OCI-LY3 (cell line): Measurements from ENCODE around the gene EFNA3.

Experiments used
- H2AFZ ChIP-seq: fragments of 200-600, 300-600 bp; shearing (Covaris generic); 2 replicates; pipeline ENCODE4 v1.6.0; 2014; ENCODE audit warnings: antibody characterized with exemption, low read depth, low read length
- H3K27ac ChIP-seq: fragments of 200-600, 300-600 bp; sonication (generic); 2 replicates; pipeline ENCODE4 v1.5.1; 2014; ENCODE audit warnings: mild to moderate bottlenecking, low read length, moderate library complexity, mixed read lengths
- H3K27me3 ChIP-seq: fragments of 200-600, 300-600 bp; sonication (generic); 2 replicates; pipeline ENCODE4 v1.6.1; 2014; ENCODE audit warnings: low read depth, low read length, mixed read lengths
- H3K36me3 ChIP-seq: fragments of 200-600, 300-600 bp; sonication (generic); replicated peaks from 2 replicates; pipeline ENCODE3; 2014; ENCODE audit warnings: low read depth, low read length, mixed read lengths
- H3K4me1 ChIP-seq: fragments of 300-600, 200-600 bp; sonication (generic); 2 replicates; pipeline ENCODE4 v1.6.1; 2014; ENCODE audit warnings: low read length, mixed read lengths
- H3K4me2 ChIP-seq: fragments of 200-600, 300-600 bp; sonication (generic); 2 replicates; pipeline ENCODE4 v1.6.1; 2014; ENCODE audit warnings: low read length, mixed read lengths
- H3K4me3 ChIP-seq: fragments of 300-600, 200-600 bp; sonication (generic); 2 replicates; pipeline ENCODE4 v1.5.1; 2014; ENCODE audit warnings: antibody characterized with exemption, mild to moderate bottlenecking, low read length, moderate library complexity
- H3K79me2 ChIP-seq: fragments of 300-600, 200-600 bp; shearing (Covaris generic); 2 replicates; pipeline ENCODE4 v1.6.1; 2014; ENCODE audit warnings: mild to moderate bottlenecking, low read length, mixed read lengths
- H3K9ac ChIP-seq: fragments of 300-600, 200-600 bp; shearing (Covaris generic); 2 replicates; pipeline ENCODE4 v1.6.0; 2014; ENCODE audit warnings: mild to moderate bottlenecking, low read length, moderate library complexity
- H3K9me3 ChIP-seq: fragments of 200-600, 300-600 bp; shearing (Covaris generic); 2 replicates; pipeline ENCODE4 v1.6.1; 2014; ENCODE audit warnings: low read length, mixed read lengths; ENCODE audit not compliant: insufficient read depth
- H4K20me1 ChIP-seq: fragments of 200-600, 300-600 bp; sonication (generic); 2 replicates; pipeline ENCODE4 v1.6.1; 2016; ENCODE audit warnings: low read length, mixed read lengths; ENCODE audit not compliant: insufficient read depth
- CTCF ChIP-seq: fragments of 200-600, 300-600 bp; sonication (generic); IDR thresholded peaks from 2 replicates; pipeline ENCODE4 v1.5.1; 2014; ENCODE audit warnings: antibody characterized with exemption, low read length, low read depth
- EZH2phosphoT487 ChIP-seq: fragments of 200-600 bp; shearing (Covaris generic); IDR thresholded peaks from 2 replicates; pipeline ENCODE4 v1.6.1; 2018; ENCODE audit warnings: antibody characterized with exemption, mixed run types, low read depth

The EFNA3 gene

GRCh38 chr1:155091071-155092051 is 12.7 kb downstream of the EFNA3 start:
- peaks cover 3% of the 10 kb centered on the region for H3K36me3 ChIP-seq
- H3K27ac ChIP-seq = no peak overlapping the region
- no peaks in the 10 kb centered on the region for H3K79me2 ChIP-seq
- peak overlapping the region; percentile 72 for H3K4me3 ChIP-seq
- H3K4me2 ChIP-seq = peak overlapping the region; percentile 87
- peak overlapping the region; percentile 52; the same call in 1 of the 2 replicates for H3K9ac ChIP-seq
- peak overlapping the region; percentile 88 for H2AFZ ChIP-seq
- TF ChIP-seq EZH2phosphoT487 (no peak), CTCF (peak; percentile 99)
- peaks cover 15% of the 10 kb centered on the region for H3K27me3 ChIP-seq
- H3K9me3 ChIP-seq = no peaks in the 10 kb centered on the region
- H4K20me1 ChIP-seq = no peaks in the 10 kb centered on the region
- peaks cover 21% of the 10 kb centered on the region for H3K4me1 ChIP-seq

- Histone ChIP-seq H3K27me3 (peaks cover 16% of the 10 kb centered on the region), H3K9ac (no peak overlapping the region), H3K4me3 (no peak overlapping the region), H3K79me2 (no peaks in the 10 kb centered on the region), H2AFZ (no peak overlapping the region), H3K4me1 (peaks cover 14% of the 10 kb centered on the region), H3K27ac (no peak overlapping the region), H3K36me3 (no peaks in the 10 kb centered on the region), H3K4me2 (no peak overlapping the region), H3K9me3 (no peaks in the 10 kb centered on the region), H4K20me1 (no peaks in the 10 kb centered on the region)
- TF ChIP-seq CTCF (no peak), EZH2phosphoT487 (no peak)
These were observed 13.5 kb downstream of the EFNA3 start for GRCh38 chr1:155092131-155092530.

GRCh38 chr1:155092641-155093040 is 14.0 kb downstream of the EFNA3 start:
- Histone ChIP-seq H3K9ac (no peak overlapping the region), H4K20me1 (no peaks in the 10 kb centered on the region), H2AFZ (no peak overlapping the region), H3K27ac (no peak overlapping the region), H3K9me3 (no peaks in the 10 kb centered on the region), H3K36me3 (no peaks in the 10 kb centered on the region), H3K27me3 (peaks cover 16% of the 10 kb centered on the region), H3K79me2 (no peaks in the 10 kb centered on the region), H3K4me2 (no peak overlapping the region), H3K4me1 (peaks cover 14% of the 10 kb centered on the region), H3K4me3 (no peak overlapping the region)
- TF ChIP-seq CTCF (no peak), EZH2phosphoT487 (no peak)

GRCh38 chr1:155093911-155094621 is 15.4 kb downstream of the EFNA3 start:
- Histone ChIP-seq H3K9me3 (no peaks in the 10 kb centered on the region), H3K4me1 (peaks cover 14% of the 10 kb centered on the region), H3K36me3 (no peaks in the 10 kb centered on the region), H3K27ac (no peak overlapping the region), H4K20me1 (no peaks in the 10 kb centered on the region), H3K4me2 (no peak overlapping the region), H3K4me3 (no peak overlapping the region), H3K9ac (no peak overlapping the region), H2AFZ (peak overlapping the region; percentile 54; the same call in 1 of the 2 replicates), H3K27me3 (peaks cover 16% of the 10 kb centered on the region), H3K79me2 (no peaks in the 10 kb centered on the region)
- TF ChIP-seq CTCF (peak; percentile 65), EZH2phosphoT487 (no peak)
